Stimulated activated CD4-positive, alpha-beta T cell treated with anti-CD3 and anti-CD28 coated beads, Interleukin-12 subunit alpha, Interleukin-12 subunit beta, amount 100 ng/mL, for 48 hours (primary cell): Measurements from ENCODE around the gene PGP.
"Not testable (repeated sequence)": the region's sequence is repeated elsewhere in the genome, so short reads cannot be mapped to it uniquely, and the experiment has no call there.

ENCODE experiments used
- DNase-seq, 3 donors: peaks; one replicate each; pipeline ENCODE4 v3.0.0-alpha.2; 2020; ENCODE audit warnings: low read depth in 2 of 3, low spot score in 1 of 3

PGP gene

GRCh38 chr16:2223221-2223941 is 8.7 kb upstream of the PGP start, which contains the start of gene E4F1:
Gene E4F1 (plus strand): TSS chr16:2223591. CDS start chr16:2223614, 23 bp downstream.
- peak; percentile 99 to 100 (median 100) for DNase-seq

GRCh38 chr16:2216330-2216729 is 1.7 kb upstream of the PGP start:
- DNase-seq, result no peak

GRCh38 chr16:2213817-2214718 is 572 bp downstream of the PGP start:
- DNase-seq, result no peak

- no peak for DNase-seq
Measured at GRCh38 chr16:2212362-2213324, 2.0 kb downstream of the PGP start.

GRCh38 chr16:2211923-2212347 is 2.7 kb downstream of the PGP start:
- DNase-seq, result no peak

DNA sequence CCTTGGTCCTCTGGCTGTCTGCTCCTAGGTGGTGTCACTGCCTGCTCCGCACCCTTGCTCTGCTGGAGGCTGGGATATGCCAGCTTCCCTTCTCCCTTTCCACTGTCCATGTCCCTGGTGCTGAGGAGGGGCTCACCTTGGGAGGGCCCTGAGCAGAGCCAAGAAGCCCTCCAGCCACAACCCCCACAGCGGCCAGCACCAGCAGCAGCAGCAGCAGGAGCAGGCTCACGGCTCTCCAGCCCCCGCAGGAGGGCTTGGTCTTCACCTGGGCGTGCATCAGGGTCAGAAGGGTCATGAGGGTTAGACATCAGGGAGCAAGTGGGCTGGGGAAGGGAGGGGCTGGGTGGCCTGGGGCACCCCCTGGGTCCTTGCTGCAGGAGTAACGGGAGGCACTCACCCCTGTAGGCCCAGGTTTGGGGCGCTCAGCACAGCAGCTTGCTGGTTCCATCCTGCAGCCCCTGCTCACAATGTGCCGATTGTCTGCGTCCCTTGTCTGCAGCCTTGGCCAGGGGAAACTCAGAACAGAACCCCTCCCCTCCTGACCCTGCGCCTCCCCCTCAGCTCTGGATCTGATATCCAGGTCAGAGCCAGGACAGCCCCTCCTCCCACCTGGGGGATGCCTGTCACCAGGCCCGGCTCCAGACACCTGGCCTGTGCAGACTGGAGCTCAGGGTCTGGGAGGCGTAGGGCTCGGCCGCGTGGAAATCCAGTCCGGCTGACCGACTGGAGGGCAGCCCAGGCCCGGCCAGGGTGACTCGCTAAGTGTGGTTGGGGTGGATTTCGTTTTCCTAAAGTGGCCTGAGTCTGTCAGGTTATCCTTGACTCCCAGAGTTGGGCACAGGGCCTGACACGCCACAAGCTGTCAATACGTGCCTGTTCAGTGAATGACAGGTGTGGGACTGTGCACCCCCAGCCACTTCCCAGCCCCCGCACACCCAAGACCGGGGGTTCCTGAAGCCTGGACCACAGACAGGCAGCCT is 4.0 kb downstream of the PGP start, which contains the start of gene BRICD5:
Gene BRICD5 (minus strand): TSS at position 478 of the 980 bp plus-strand sequence. CDS start 30 bp downstream, at position 448.
- DNase-seq, result no peak

DNA sequence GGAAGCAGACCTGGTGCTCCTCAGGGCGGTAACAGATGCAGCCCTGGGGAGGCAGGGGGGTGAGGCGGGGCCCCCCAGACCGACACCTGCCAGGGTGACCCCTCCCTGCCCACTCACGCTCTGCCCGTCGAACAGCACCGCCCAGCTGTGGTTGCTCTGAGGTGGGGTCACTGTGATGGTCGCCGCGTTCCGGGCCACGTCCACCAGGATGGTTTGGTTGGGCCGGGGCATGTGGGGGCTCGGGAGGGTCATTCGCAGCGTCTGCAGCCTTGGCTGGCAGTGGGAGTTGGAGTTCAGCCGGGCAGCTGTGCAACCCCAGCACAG is 4.7 kb downstream of the PGP start:
- no peak for DNase-seq

DNA sequence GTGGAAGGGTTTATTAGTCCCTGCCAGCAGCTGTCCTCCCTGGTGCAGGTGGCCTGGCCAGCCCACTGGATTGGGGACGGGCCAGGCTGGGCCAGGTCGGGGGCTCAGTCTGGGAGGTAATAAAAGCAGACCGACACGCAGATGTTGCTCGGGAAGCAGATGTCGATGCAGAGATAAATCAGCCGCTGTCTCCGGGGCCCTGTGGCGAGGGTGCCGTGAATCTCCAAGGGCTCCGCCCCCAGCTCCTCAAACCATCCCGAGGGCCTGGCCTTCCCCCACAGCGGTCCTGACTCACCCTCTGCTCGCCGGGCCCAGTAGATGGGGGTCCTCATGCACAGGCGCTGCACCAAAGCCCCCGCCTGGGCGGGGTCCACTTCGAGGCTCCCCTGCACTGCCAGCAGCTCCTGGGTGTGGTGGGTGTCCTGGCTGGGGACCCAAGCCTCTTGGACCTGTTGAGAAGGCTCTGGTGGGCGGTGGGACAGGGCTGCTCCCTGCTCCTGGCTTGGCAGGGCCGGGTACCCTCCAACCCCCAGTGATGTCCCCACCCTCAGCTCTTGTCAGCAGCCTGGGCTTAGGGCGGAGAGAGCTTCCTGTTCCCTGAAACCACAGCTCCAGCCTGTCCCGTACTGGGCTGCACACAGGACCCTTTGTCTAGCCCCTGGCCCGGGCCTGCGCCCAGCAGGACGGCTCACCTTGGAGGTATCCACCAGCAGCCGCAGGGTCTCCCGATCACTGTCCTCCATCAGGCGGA is 5.2 kb downstream of the PGP start:
- DNase-seq, result no peak

- no peak for DNase-seq
Measured at GRCh38 chr16:2208772-2209171, 5.9 kb downstream of the PGP start.

DNA sequence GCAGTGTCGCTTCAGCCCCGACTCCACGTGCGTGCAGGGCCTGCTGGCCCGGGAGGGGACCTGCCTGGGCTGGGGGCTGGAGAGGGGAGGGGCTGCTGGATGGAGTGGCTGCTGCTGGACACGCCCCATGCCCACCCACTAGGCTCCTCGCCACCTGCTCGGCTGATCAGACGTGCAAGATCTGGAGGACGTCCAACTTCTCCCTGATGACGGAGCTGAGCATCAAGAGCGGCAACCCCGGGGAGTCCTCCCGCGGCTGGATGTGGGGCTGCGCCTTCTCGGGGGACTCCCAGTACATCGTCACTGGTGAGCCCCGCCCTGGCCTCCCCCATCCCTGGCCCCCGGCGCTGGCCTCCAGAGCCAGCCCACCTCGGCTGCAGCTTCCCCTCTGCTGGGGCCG is 6.3 kb downstream of the PGP start:
- no peak for DNase-seq

DNA sequence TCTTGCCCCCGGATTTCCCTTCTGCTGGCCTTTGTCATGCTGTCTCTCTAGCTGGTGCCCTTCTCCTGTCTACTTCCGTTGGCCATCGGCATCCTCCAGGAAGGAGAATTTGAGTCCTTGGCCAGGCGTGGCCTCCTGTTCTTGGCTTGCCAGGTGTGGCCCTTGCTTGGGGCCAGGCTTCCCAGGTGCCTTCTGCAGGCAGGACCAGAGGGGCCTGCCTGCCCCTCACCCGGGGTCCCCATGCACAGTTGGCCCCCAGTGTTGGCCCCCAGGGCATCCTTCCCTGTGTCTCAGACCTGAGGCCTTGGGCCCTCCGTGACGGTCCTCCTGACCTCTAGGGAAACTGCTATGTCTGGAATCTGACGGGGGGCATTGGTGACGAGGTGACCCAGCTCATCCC is 6.8 kb downstream of the PGP start:
- DNase-seq, result no peak

DNA sequence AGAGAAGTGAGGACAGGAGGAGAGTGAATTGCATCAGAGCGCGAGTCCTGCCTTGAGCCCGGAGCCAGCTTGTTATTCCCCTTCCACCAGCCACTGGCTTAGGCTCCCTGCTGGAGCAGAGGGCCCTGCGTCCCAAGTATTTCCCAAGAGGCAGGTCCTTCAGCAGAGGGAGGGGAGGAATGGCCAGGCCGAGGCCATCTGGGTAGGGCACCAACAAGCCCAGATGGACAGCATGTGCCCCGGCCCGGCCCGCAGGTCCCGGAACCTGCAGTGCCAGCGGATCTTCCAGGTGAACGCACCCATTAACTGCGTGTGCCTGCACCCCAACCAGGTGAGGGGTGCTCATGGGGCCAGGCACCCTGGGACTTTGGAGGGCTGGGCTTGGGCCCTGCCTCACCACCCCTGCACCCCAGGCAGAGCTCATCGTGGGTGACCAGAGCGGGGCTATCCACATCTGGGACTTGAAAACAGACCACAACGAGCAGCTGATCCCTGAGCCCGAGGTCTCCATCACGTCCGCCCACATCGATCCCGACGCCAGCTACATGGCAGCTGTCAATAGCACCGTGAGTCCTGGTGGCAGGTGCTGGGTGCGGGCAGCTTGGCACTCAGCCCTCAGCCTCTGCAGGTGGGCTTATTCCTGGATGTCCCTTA is 7.7 kb downstream of the PGP start:
- DNase-seq, result no peak

DNA sequence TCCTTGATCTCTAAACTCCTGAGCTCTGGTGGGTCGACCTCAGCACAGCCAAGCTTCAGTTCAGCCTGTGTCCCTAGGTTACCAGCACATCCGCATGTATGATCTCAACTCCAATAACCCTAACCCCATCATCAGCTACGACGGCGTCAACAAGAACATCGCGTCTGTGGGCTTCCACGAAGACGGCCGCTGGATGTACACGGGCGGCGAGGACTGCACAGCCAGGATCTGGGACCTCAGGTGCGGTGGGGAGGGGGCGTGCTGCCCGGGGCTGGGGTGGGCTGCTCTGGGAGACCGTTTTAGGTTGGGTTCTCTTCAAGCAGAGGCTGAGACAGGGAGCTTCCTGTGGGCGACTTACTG is 8.2 kb downstream of the PGP start:
- DNase-seq, result no peak

DNA sequence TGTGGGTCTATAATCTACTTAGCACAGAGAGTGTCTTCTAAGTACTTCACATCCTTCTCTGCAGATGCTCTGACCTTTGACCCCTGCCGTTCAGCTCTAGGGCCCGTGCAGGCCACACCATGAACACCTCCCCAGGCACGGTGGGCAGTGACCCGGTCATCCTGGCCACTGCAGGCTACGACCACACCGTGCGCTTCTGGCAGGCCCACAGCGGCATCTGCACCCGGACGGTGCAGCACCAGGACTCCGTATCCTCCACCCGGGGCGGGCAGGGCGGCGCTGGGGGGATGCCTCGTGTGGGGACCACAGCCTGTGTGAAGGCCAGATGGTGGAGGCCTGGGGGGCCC is 8.7 kb downstream of the PGP start:
- no peak for DNase-seq

GRCh38 chr16:2205104-2205966 is 9.3 kb downstream of the PGP start, which contains the start of gene MLST8:
Gene MLST8 (plus strand): TSS chr16:2205454. CDS start chr16:2206086, 632 bp downstream.
- peak; percentile 70 to 84 (median 73) for DNase-seq

- DNase-seq, result no peak
Measured at GRCh38 chr16:2204416-2205103, 10.1 kb downstream of the PGP start.

DNA sequence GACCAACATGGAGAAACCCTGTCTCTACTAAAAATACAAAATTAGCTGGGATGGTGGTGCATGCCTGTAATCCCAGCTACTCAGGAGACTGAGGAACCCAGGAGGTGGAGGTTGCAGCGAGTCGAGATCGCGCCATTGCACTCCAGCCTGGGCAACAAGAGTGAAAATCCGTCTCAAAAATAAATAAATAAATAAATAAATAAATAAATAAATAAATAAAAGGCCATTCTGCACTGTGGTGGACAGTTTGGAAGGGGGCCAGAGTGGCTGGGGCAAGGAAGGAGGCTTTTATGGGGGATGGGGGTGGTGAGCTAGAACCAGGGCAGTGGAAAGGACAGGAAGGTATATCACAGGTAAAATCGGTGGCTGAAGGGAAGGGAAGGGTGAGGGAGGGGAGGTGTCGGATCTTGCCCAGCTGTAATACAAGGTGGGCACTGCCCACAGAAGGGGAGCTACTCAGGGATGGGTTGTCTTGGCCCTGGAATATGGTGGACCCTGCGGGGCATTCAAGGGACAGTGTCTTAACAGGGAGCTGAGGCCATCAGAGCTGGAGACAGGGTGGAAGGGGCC is 11.4 kb downstream of the PGP start:
- DNase-seq, result not testable (repeated sequence)
